Right ventricle myocardium superior (tissue), 1 donor: Measurements from ENCODE around the gene ARMH4. TPM values are rescaled to one million over a fixed set of nuclear protein-coding genes. Genes with fewer than 3 reads are reported as not detected.

Experiments used
- ATAC-seq: fragments of 200-7000 bp; cut with Tn5 transposase; one replicate; pipeline ENCODE4 v1.9.1; 2020; ENCODE audit warnings: mild to moderate bottlenecking; ENCODE audit not compliant: poor library complexity
- DNase-seq: peaks from one replicate; pipeline ENCODE4 v3.0.0-alpha.2; 2020
- intact Hi-C: fragments of 100-400 bp; cut with DNase I; formaldehyde crosslinking; loops from one replicate; pipeline ENCODE4 v1.11.2; 2022
- total RNA-seq: library from RNA; stranded (reverse); fragmentation: NEBNext Ultra II Directional; extraction: Animal tissue kit (Norgen Biotek cat#: 25700); gene quantifications from one replicate; pipeline ENCODE4 v1.2.1, GENCODE V29; 2021
- donor health status: DM: no; HTN: yes; CAD: no; lungs with severe emphysema.

ARMH4 gene
- total RNA-seq, 1 donor from 2014 or later = 6.2 TPM

DNA sequence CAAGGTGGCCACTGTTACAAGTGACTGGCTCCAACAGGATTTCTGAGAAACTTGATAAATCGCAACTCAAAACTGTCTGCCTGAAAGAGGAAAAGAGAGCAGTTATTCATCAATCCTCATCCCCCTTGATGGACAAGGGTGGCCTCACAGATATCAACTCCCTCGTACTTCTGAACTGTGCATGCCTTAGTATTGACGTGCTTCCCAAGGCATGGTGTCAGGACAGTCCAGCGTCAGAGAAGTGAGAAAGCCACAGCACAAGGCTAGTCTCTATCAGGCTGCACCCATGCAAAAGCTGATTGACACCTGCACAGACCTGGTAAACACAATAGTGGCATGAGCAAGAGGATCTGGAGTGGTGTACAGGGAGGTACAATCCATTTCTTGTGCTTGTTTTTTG, 160.7 kb downstream of the ARMH4 start:
- ATAC-seq (no peak), DNase-seq (no peak)
- intact Hi-C loops = no loop called here

DNA sequence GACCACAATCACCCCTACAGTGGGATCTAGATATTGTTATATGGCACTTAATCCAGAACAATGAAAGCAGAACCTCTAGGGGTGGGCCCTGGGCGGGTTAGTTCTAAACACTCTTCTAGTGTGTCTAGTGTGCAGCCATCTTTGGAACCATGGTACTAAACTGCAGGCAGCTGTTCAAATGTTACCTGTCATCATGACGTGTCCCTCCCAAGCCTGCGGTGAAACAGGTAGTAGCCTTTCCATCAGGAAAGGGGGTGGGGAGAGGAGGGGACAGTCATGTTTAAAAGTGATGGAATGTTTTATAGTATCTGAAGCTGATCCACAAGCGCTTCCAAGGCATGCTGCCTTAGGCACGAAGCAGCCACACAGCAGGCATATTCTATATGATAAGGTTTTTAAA, 163.6 kb downstream of the ARMH4 start:
- no peak for ATAC-seq
- no peak for DNase-seq
- intact Hi-C loops = no loop called here

GRCh38 chr14:57987596-57988300, 164.3 kb downstream of the ARMH4 start:
- ATAC-seq = no peak
- DNase-seq = no peak
- intact Hi-C loops = no loop called here

DNA sequence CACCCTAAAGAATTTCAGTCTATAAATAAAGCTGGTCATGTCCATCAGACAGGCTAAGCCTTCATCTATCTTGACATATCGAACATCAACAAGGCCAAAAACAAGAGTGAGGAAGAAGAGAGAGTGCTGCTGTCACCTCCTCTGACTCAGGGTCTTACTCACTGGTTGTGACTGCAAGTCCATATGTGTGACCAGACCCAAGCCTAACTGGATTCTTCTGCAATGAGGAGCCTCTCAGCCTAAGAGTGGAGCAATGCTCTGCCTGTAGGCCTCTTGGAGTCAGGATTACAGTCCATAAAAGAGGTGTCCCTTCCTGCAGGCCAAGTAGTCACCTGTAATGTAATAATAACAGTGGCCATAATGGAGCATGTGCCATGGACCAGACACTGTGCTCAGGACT, 165.0 kb downstream of the ARMH4 start:
- intact Hi-C loops = no loop called here
- no peak for ATAC-seq
- no peak for DNase-seq

DNA sequence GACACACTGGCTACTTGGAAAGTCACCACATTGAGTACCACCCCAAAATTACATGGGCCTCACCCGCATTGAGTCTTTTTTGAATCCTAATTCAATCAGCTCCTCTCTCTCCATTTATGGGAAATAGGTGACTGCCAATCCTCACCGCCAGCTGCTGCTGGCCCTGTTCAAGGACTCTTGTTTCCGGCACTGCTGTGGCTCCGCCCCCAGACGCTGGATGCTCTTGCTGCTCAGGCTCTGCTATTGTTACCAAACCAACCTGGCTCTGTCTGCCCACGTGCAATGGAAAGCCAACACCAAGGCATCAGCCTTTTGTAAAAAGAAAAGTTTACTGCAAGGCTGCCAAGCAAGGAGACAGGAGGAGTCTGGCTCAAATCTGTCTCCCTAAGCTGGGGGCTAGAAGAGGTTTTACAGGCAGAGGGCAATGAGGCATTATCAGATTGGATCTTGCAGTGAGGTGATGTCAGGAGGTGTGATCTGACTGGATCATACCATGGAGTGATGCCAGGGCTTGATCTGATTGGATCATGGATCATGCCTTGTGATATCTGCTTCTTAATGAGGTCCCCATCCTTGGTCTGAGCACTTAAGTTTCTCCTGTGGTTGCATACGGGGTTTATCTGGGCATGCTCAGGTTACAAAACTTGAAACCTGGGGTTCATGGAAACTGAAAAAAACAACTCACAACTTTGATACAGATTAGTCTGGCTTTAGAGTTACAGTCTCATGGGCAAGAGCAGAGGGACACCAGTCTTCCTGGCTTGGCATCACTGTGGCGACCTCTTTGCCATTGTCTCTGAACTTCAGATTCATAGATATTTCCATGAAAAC, 169.0 kb downstream of the ARMH4 start:
- no peak for ATAC-seq
- intact Hi-C loops = no loop called here
- no peak for DNase-seq

- DNase-seq = no peak
- no peak for ATAC-seq
- intact Hi-C loops = no loop called here
These were observed 170.0 kb downstream of the ARMH4 start for GRCh38 chr14:57981817-57982560.

GRCh38 chr14:57979376-57980048, 172.5 kb downstream of the ARMH4 start:
- intact Hi-C loops = no loop called here
- DNase-seq (no peak), ATAC-seq (no peak)

DNA sequence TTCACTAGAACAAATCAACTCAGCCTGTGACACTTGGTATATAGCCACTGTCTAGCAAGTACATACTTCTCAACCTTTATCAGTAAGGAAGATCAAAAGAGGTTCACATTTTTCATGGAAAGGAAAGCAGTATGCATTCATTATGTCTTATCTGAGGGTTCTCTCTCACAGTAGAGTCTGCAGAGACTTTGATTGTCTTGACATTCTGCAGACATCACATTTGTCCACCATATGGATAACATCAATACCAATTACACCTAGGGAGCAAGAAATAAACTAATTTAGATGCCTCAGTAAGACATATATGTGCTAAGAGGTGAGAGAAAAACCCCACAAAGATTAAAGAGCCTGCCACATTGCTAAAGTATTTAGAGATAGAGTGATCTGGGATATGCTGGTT, 175.3 kb downstream of the ARMH4 start:
- intact Hi-C loops = no loop called here
- no peak for ATAC-seq
- no peak for DNase-seq

- DNase-seq = no peak
These were observed 177.1 kb downstream of the ARMH4 start for GRCh38 chr14:57974896-57975295.

GRCh38 chr14:57970594-57970993, 181.4 kb downstream of the ARMH4 start:
- ATAC-seq (no peak), DNase-seq (no peak)
- intact Hi-C loops = no loop called here

More at GRCh38 chr14:57974896-57975295, 177.1 kb downstream of the ARMH4 start:
- intact Hi-C loops = no loop called here
- ATAC-seq = no peak

DNA sequence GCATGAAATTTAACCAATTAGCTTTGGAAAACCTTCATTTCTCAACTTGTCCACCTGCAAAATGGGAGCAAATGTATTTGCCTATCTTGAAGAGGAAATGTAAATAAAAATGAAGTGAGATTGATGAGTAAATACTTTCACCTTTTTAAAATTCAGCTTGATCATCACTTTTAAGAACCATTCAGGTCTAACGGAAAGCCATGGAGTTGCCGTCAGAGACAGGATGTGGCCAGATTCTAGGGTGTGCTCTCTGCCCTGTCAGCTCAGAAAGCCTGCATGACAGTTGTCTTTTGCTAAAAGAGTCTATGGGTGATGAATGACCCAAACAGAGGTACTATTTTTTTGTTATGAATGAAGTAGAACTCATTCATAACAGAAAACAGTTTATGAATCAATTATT, 181.8 kb downstream of the ARMH4 start:
- DNase-seq (no peak), ATAC-seq (no peak)
- intact Hi-C loops = no loop called here

GRCh38 chr14:57963071-57963470, 188.9 kb downstream of the ARMH4 start:
- ATAC-seq (no peak), DNase-seq (no peak)
- intact Hi-C loops = no loop called here

- ATAC-seq = no peak
- intact Hi-C loops = no loop called here
- DNase-seq = no peak
These were observed 189.5 kb downstream of the ARMH4 start for GRCh38 chr14:57962325-57963035.

GRCh38 chr14:57961786-57962060, 190.3 kb downstream of the ARMH4 start:
- intact Hi-C loops = no loop called here
- ATAC-seq (no peak), DNase-seq (no peak)

DNA sequence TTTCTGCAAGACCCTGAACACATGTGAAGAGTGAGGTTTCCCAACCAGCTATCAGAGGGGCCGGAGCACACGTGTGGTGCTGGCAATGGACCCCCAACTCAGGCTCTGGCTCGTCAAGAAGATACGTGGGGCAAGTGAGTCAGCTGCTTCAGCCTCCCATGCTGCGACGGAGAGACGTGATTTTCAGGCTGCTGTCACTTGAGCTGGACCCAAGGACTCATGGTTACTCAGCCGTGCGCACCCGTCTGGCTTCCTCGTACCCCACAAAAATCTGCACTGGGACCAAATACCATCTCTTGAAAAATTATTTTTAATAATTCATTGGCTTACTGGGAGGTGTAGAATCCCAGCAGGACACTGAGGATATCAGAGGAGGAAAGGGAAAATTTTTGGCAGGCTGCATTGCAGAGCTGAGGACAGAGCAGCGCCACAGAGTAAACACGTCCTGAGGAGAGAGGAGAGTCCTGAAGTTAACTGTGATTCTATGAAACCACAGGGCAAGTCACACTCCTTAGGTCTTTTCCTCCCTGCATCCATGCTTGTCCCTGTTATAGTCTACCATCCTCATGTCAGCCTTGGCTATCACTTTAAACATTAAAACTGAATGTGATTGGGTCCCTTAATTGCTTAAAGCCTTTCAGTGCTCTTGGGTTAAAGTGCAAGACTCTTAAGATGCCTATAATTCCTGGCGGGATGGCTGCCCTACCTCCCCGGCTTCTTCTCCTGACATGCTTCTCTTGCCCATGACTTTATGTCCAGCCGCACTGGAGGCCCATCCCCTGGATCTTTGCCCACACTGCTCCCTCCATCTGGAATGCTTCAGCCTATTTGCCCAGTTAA, 190.8 kb downstream of the ARMH4 start:
- intact Hi-C loops = no loop called here
- DNase-seq (no peak), ATAC-seq (no peak)

DNA sequence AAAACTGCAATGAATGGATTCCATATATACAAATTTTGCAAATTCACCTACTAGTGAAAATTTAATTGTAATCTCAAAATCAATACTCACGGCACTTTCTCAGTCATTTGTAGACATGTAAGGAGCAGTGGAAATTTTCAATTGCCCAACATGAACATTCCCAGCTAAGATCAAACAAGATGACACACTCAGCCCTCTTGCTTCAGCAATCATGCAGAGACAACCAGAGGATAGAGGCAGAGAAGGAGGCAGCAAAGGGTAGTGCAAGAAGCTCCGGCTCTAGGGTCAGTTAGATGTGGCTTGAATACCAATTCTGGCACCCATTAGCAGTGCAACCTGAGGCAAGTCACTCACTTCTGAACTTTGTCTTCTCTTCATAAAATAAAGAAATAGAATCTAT, 194.6 kb downstream of the ARMH4 start:
- intact Hi-C loops = no loop called here
- no peak for ATAC-seq

More for the DNA sequence above, 194.6 kb downstream of the ARMH4 start:
- DNase-seq = no peak
